ENCODE data around the gene PIK3R5. TPM values are rescaled to one million over a fixed set of nuclear protein-coding genes. Genes with fewer than 3 reads are reported as not detected.

The PIK3R5 gene
- total and polyA plus RNA-seq, 4 donors: 11.7 to 70.9 (median 35.0) TPM

DNA sequence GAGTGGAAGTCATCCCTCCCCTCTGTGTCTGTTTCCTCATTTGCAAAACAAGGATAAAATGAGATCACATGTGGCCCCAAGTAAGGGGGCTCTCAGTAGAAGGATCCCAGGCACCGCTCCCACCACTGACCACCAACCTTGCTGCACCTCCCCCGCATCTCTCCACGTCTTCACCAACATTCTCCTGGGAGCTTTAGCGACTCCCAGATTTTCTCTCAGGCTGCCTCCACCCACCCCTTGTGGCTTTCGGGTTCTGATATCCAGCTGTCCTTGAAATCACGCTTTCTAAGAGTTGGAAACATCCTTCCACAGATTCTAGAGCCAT lies 39.4 kb upstream of the PIK3R5 start:
- Histone ChIP-seq H3K36me3 (ENCODE audit: control insufficient read depth in 4 of 4, insufficient read depth in 4 of 4, low read length in 4 of 4) (no peaks in the 10 kb centered on the region), H3K4me3 (no peak overlapping the region), H3K9me3 (ENCODE audit: control insufficient read depth in 4 of 4, insufficient read depth in 3 of 4, low read length in 3 of 4) (peaks cover 0 to 4% (median 2%) of the 10 kb centered on the region in 4 donors), H3K9ac (ENCODE audit: insufficient read depth in 1 of 2, low read length in 2 of 2) (no peak overlapping the region), H3K27ac (ENCODE audit: low read depth in 1 of 2, low read length in 1 of 2) (no peak overlapping the region), H3K27me3 (ENCODE audit: control insufficient read depth in 3 of 3, insufficient read depth in 3 of 3, low read length in 2 of 3) (peaks cover 31 to 80% (median 43%) of the 10 kb centered on the region in 3 donors), H3K4me1 (ENCODE audit: control insufficient read depth in 5 of 5, insufficient read depth in 5 of 5, low read length in 5 of 5) (peaks cover 0 to 7% (median 0%) of the 10 kb centered on the region in 5 donors)
- DNase-seq (no peak), ATAC-seq (ENCODE audit: insufficient read depth, low FRiP score) (no peak)
- TF ChIP-seq, protein P1, sequence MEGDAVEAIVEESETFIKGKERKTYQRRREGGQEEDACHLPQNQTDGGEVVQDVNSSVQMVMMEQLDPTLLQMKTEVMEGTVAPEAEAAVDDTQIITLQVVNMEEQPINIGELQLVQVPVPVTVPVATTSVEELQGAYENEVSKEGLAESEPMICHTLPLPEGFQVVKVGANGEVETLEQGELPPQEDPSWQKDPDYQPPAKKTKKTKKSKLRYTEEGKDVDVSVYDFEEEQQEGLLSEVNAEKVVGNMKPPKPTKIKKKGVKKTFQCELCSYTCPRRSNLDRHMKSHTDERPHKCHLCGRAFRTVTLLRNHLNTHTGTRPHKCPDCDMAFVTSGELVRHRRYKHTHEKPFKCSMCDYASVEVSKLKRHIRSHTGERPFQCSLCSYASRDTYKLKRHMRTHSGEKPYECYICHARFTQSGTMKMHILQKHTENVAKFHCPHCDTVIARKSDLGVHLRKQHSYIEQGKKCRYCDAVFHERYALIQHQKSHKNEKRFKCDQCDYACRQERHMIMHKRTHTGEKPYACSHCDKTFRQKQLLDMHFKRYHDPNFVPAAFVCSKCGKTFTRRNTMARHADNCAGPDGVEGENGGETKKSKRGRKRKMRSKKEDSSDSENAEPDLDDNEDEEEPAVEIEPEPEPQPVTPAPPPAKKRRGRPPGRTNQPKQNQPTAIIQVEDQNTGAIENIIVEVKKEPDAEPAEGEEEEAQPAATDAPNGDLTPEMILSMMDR (IDR thresholded peaks at IDR 0.05; ENCODE audit: control extremely low read depth, extremely low read depth): no peak
- WGBS, 2 donors: 64 to 69% methylated on average over 6 of the region's 6 CpGs

- no peak for ATAC-seq (ENCODE audit: insufficient read depth, low FRiP score)
- Histone ChIP-seq H3K9me3 (ENCODE audit: control insufficient read depth in 4 of 4, insufficient read depth in 3 of 4, low read length in 3 of 4) (peaks cover 0 to 4% (median 2%) of the 10 kb centered on the region in 4 donors), H3K27ac (ENCODE audit: low read depth in 1 of 2, low read length in 1 of 2) (no peak overlapping the region), H3K36me3 (ENCODE audit: control insufficient read depth in 4 of 4, insufficient read depth in 4 of 4, low read length in 4 of 4) (no peaks in the 10 kb centered on the region), H3K4me3 (no peak overlapping the region), H3K27me3 (ENCODE audit: control insufficient read depth in 3 of 3, insufficient read depth in 3 of 3, low read length in 2 of 3) (peaks cover 31 to 76% (median 43%) of the 10 kb centered on the region in 3 donors), H3K4me1 (ENCODE audit: control insufficient read depth in 5 of 5, insufficient read depth in 5 of 5, low read length in 5 of 5) (peaks cover 0 to 7% (median 0%) of the 10 kb centered on the region in 5 donors), H3K9ac (ENCODE audit: insufficient read depth in 1 of 2, low read length in 2 of 2) (no peak overlapping the region)
- WGBS, 2 donors: 14 to 15% methylated on average over 56 to 58 of the region's 58 CpGs
- TF ChIP-seq, protein P1 (IDR thresholded peaks at IDR 0.05; ENCODE audit: control extremely low read depth, extremely low read depth): no peak
- DNase-seq: no peak
Observed at GRCh38 chr17:9004132-9004960, 38.8 kb upstream of the PIK3R5 start.

DNA sequence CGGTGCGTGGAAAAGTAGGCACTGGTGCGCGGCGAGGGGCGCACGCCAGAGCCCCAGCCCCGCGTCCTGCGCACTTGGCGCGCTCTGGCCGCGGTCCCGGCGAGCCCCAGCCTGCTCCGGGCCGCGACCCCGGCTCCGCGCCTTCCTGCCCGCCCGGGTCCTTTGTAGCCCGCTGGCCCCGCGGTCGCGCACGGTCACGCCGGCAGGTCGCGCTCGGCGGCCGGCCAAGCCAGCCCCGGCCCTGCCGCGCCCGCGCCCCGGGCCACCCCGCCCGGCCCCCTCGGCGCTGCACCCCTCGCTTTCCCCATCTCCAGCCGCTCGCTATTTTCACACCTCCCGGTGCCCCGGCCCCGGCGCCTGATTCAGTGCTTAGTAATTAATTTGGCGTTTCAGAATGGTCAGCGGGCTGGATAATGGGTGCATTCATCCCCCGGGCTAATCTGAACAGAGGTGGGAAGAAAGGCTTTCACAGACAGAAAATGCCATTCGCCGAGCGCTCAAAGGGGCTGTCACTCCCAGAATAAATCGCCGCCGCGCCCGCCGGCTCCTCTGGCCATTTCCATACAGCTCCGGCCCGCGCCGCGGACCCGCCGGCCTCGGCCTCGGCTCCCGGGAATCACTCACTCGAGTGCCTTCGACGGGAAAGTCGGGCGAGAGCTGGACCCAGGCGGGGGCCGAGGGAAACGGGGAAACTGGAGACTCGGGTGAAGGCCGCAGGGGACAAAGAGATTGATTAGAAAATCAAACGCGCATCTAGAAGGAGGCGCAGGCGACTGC lies 38.0 kb upstream of the PIK3R5 start:
- Histone ChIP-seq H3K36me3 (ENCODE audit: control insufficient read depth in 4 of 4, insufficient read depth in 4 of 4, low read length in 4 of 4) (no peaks in the 10 kb centered on the region), H3K27ac (ENCODE audit: low read depth in 1 of 2, low read length in 1 of 2) (no peak overlapping the region), H3K9ac (ENCODE audit: insufficient read depth in 1 of 2, low read length in 2 of 2) (no peak overlapping the region), H3K4me1 (ENCODE audit: control insufficient read depth in 5 of 5, insufficient read depth in 5 of 5, low read length in 5 of 5) (peaks cover 0 to 7% (median 0%) of the 10 kb centered on the region in 5 donors), H3K9me3 (ENCODE audit: control insufficient read depth in 4 of 4, insufficient read depth in 3 of 4, low read length in 3 of 4) (peaks cover 0 to 4% (median 2%) of the 10 kb centered on the region in 4 donors), H3K4me3 (no peak overlapping the region), H3K27me3 (ENCODE audit: control insufficient read depth in 3 of 3, insufficient read depth in 3 of 3, low read length in 2 of 3) (peaks cover 31 to 71% (median 43%) of the 10 kb centered on the region in 3 donors)
- TF ChIP-seq, protein P1 (IDR thresholded peaks at IDR 0.05; ENCODE audit: control extremely low read depth, extremely low read depth): no peak
- DNase-seq (no peak), ATAC-seq (ENCODE audit: insufficient read depth, low FRiP score) (no peak)
- 1 to 2% methylated on average over 64 to 90 of the region's 90 CpGs for WGBS, 2 donors
